Cortex of kidney (tissue), 1 donor: ENCODE measurements around the gene NPM3.
"Not testable (repeated sequence)": the region's sequence is repeated elsewhere in the genome, so short reads cannot be mapped to it uniquely, and the experiment has no call there.

Experiments
- DNase-seq: peaks from one replicate; lab custom pipeline; 2025; lab: John Stamatoyannopoulos, UW

Gene NPM3

GRCh38 chr10:101803511-101803910 lies 20.3 kb upstream of the NPM3 start:
- DNase-seq: no peak

- DNase-seq: no peak
Measured at GRCh38 chr10:101797403-101798059, 14.3 kb upstream of the NPM3 start.

- no peak for DNase-seq
Measured at GRCh38 chr10:101793526-101793925, 10.3 kb upstream of the NPM3 start.

DNA sequence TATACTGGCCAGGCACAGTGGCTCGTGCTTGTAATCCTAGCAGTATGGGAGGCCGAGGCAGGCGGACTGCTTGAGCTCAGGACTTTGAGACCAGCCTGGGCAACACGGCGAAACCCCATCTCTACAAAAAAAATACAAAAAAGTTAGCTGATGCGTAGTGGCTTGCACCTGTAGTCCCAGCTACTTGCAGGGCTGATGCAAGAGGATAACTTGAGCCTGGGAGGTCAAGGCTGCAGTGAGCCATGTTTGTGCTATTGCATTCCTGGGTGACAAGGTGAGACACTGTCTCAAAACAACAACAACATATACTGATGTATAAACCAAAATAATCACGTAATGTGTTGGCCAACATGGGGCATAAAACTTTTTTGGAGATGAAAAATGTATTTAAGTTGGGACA lies 6.4 kb upstream of the NPM3 start:
- no peak for DNase-seq

DNA sequence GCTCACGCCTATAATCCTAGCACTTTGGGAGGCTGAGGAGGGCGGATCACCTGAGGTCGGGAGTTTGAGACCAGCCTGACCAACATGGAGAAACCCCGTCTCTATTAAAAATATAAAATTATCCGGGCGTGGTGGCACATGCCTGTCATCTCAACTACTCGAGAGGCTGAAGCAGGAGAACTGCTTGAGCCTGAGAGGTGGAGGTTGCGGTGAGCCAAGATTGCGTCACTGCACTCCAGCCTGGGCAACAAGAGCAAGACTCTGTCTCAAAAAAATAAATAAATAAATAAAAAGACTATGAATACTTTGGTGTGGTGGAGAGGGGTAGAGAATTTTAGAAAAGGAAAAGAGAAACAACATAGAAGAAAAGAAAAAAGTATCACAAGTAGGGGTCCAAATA lies 6.0 kb upstream of the NPM3 start:
- DNase-seq: not testable (repeated sequence)

- DNase-seq: no peak
Measured at GRCh38 chr10:101785801-101786200, 2.6 kb upstream of the NPM3 start.

DNA sequence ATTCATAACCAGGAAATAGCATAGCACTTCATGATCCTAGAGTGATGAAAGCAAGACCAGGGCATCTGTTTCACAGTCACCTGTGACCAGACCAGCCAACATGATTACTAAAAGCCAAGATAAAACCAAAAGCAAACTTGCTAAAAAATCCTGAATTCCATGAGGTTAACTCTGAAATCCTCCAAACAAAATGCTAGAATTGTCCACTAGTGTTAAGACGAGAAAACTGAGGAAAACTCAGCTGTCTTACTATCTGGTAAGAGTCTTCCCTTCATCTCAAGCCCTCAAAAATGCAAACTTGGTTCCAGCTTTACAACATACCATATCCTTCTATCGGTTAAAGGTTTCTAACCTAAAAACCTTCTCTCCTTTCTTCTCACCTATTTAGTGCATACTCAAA lies 1.3 kb upstream of the NPM3 start:
- DNase-seq: no peak

DNA sequence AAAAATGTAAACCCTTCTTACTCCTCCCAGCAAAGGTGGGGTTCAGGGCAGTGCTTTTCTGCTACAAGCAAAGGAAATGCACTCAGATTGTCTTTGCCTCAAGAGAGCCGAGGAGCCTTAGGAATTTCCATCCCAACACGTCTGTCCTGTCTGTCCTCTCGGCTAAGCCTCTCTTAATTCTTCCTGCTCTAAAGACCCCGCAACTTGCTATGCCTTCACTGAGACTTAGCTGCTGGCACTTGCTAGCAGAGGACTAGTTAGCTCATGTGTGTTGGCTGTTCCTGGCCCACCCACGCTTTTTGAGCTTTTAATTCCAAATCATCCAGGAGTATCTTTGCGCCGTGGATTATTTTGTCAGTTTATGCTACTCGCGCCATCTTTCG lies 481 bp upstream of the NPM3 start:
- no peak for DNase-seq

DNA sequence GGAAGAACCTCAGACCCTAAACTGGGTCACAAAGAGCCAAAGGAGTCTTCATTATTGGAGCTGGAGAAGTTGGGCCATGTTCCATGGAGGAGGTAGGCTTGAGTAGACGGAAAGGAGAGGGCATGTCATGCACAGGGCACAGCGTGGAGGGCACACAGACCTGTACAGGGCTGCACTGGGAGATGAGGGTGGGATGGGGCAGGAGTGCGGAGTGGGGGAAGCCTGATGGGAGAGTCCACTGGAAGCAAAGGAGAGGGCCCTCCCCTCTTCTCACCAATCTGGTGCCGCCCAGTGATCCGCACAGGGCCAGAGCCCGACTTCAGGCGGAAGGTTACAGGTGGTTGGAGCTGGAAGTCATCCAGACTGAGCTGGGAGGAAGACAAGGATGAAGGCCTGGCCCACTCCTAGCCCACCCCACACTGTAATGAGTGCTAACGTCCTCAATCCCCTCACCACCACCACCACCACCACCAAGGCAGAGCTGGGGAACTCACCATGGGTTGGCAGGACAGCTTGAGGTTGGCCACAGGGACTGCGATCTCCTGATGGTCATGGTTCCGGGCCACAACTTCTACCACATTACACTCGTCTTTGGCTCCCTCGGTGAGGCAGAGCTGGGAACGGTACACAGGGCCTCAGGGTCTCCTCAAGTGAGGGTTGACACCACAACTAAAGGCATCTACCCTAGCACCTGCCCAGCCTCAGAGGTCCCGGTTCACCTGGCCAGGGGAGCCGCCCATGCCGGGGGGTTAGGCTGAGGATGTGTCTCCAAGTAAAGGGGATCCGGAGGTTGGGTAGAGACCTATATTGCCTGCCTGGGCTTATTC lies 1.0 kb downstream of the NPM3 start:
- DNase-seq: no peak

DNA sequence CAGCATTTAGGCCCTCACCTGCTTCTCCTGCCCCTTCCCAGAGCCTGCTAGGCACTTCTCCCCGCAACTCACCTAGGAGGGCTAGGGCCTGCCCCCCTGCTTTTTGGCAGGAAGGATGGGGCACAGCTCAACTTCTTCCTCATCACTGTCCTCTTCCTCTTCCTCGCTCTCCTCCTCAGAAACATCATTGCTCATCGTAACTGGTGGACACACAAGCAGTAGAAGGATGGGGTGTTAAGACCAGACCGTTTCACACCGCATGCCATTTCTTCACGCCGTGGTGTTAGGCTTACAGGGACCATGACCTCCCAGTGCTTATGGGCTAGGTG lies 1.6 kb downstream of the NPM3 start:
- DNase-seq: no peak

DNA sequence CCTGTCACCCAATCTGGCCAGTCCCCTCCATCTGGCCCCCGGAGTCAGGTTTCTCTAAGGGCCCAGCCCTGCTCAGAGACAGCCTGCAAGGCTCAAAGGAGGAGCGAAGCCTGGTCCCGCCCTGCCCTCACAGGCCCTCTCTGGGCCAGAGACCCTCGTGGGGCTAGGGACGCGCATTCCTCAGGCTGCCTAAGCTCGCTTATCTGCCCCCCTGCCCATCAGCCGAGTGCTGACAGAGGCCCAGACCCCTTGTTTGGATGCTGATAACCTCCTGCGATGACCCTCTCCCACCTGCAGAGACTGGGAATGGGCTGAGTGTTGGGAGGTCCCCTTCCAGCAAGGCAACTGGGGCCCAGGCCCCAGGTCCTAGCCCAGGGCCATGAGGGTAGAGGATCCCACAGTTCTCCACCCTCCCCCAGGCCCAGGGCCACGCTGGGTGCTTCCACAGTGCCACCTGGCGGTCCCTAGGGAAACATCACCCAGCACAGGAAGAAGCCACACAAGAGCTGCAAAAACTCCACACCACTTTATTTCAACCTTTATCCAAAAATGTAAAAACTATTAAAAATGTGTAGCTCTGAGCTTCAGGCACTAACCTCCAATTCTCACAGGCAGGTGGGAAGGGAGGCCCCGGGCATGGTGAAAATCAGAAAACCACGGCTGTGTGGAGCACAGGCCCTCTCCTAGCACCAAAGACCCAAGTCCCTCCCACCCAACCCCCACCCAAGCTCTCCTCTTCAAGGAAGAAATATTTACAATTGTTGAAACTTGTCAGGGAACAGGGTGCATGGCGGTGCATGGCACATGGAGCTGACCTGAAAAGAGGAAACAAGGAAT lies 2.2 kb downstream of the NPM3 start:
- no peak for DNase-seq

- no peak for DNase-seq
Measured at GRCh38 chr10:101780187-101780817, 2.9 kb downstream of the NPM3 start.

DNA sequence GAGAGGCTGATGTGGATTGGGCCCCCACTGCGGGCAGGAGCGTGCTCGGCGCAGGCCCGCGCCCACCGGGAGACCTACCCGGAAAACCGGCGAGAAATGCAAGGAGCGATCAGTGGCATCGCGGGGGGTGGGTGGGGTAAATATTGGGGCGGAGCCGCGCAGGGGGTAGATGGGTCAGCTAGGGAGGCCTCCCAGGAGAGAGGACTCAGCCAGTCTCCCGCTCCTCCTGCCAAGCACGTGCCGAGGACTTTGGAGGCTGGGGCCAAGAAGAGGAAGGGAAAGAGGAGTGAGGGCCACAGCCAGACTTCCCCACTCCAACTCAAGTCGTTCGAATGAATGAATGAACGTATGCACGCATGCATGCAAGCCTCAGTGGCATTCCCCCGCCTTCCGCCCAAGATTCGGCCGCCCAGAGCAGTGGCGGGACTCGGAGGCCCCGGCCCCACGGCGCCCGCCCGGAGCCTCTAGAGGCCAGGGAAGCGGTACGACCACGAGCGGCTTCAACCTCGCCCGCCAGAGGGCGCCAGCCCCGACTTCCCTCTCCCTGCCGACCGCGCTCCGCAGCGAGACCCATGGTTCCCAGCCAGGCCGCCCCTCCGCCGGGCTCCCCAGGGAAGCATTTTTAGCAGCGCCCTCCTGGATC lies 3.6 kb downstream of the NPM3 start:
- no peak for DNase-seq

GRCh38 chr10:101778781-101779543 lies 4.3 kb downstream of the NPM3 start:
- DNase-seq: no peak

GRCh38 chr10:101778151-101778780 lies 5.0 kb downstream of the NPM3 start:
- DNase-seq: no peak

DNA sequence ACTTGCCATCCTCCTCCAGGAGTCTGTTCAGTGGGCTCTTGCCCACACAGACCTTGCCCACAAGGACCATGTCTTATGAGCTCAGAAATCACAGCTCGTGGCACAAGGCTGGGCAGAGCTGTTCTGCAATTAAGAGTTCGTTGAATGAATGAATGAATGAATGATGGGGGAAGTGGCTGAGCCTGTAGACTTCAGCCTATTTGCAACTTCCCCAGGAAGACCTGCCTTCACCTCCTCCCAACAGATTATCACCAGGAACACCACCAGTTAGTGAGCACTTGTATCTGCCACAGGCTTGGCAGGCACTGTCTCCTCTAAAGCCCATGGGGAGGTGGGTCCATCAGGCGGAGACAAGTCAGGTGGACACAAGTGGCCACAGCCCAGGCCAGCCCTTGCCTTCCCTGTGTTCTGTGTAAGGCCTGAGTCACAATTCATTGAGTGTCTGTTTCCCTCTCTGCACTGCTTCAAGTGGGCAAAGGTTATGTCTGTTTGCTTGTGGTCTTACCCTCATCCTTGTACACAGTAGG lies 5.6 kb downstream of the NPM3 start:
- no peak for DNase-seq

DNA sequence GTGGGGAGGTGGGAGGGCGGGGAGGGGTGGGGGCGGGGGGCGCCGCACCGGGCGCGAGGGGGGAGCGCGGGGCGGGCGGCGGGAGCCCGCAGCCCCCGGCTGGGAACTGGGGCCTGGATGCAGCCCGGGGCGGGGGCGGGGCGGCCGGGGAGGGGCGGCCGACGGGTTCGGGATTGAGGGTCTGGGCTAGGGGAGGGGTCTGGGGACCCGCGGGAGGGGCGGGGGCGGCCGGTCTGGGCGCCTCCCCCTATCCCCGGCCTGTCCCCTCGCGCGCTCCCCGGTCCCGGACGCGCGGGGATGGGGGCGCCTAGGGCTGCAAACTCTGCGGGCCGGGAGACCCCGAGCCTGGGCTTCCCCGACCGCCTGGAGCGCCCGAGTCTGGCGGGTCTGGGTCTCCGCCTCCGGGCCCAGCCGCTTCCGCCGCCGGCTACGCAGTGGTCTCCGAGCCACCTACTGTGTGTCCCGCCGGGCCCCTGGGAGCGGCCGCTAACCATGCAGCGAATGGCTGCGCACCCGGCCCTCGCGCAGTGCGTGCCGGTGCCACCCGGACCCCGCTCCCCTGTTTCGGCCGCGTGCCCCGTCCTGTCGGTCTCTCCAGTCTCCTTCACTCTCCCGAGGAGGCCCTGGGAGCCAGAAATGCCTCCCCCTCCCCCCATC lies 7.0 kb downstream of the NPM3 start:
- no peak for DNase-seq

GRCh38 chr10:101775273-101776160 lies 7.7 kb downstream of the NPM3 start, which contains the start of gene FGF8:
Gene FGF8, minus strand, starts transcription at chr10:101776114. Its CDS starts 214 bp downstream, at chr10:101775900.
- DNase-seq: no peak
